HCT116 (cell line): Measurements from ENCODE around the gene DVL2. TPM values are rescaled to one million over a fixed set of nuclear protein-coding genes. Genes with fewer than 3 reads are reported as not detected.

Experiments used
- ATAC-seq: fragments of 200-7000 bp; cut with Tn5 transposase; 2 replicates; pipeline ENCODE4 v1.9.1; 2020; ENCODE audit warnings: mild to moderate bottlenecking, moderate library complexity
- BruUV-seq: library from RNA; stranded (reverse); fragments of 400-500 nt; replicated peaks from 2 replicates; lab custom pipeline; 2021; lab: Mats Ljungman, UMichigan
- CTCF ChIA-PET: fragments of 300-600 bp; sonication (Branson Sonifier 250); formaldehyde crosslinking; loops from one replicate; lab custom pipeline; 2021; ENCODE audit warnings: antibody characterized with exemption; lab: Charles Lee
- POLR2A ChIA-PET: fragments of 300-600, 350-600 bp; sonication (Branson Sonifier 250); formaldehyde crosslinking; loops from one replicate; lab custom pipeline; 2021; ENCODE audit warnings: antibody characterized with exemption; lab: Charles Lee
- RAD21 ChIA-PET, 2 experiments: fragments of 300-600 bp; sonication (Branson Sonifier 250); formaldehyde crosslinking; loops; one replicate each; lab custom pipeline; 2023; ENCODE audit warnings: low total read pairs in 2 of 2; ENCODE audit not compliant: uncharacterized antibody in 2 of 2, unreplicated experiment in 2 of 2, low non-redundant PET in 1 of 2; lab: Charles Lee
- DNase-seq: peaks from one replicate; pipeline ENCODE4 v3.0.0-alpha.2; 2010; ENCODE audit warnings: low read depth, low spot score
- H2AFZ ChIP-seq: fragments of 200-600 bp; shearing (Covaris generic), sonication (generic); 2 replicates; pipeline ENCODE4 v1.6.1; 2017; ENCODE audit warnings: low read depth, mixed run types, mixed read lengths, antibody characterized with exemption, low read length; ENCODE audit not compliant: poor library complexity, severe bottlenecking
- H3K27ac ChIP-seq: 2 replicates; pipeline ENCODE4 v1.5.1; 2012; ENCODE audit warnings: low read depth, low read length
- H3K27me3 ChIP-seq: fragments of 200-600 bp; sonication (generic); 2 replicates; pipeline ENCODE4 v1.6.1; 2016; ENCODE audit warnings: mixed run types, low read length, mixed read lengths; ENCODE audit not compliant: insufficient read depth
- H3K36me3 ChIP-seq, 2 experiments: fragments of 200-500 bp in 1 of 2; fragments of 200-600 bp in 1 of 2; sonication (Bioruptor generic) in 1 of 2; sonication (generic) in 1 of 2; 2 replicates each; pipeline versions ENCODE4 v1.5.1 to v1.6.1; 2014 to 2016; ENCODE audit warnings: low read length in 2 of 2, inconsistent platforms in 1 of 2, mixed read lengths in 1 of 2, mixed run types in 1 of 2; ENCODE audit not compliant: insufficient read depth in 2 of 2, control insufficient read depth in 1 of 2
- H3K4me1 ChIP-seq, 2 experiments: fragments of 200-600 bp in 1 of 2; sonication (generic) in 1 of 2; 2 replicates each; pipeline versions ENCODE4 v1.5.1 to v1.6.1; 2012 to 2017; ENCODE audit warnings: low read length in 2 of 2, inconsistent platforms in 1 of 2, mild to moderate bottlenecking in 1 of 2, mixed read lengths in 1 of 2, mixed run types in 1 of 2, moderate library complexity in 1 of 2; ENCODE audit not compliant: insufficient read depth in 2 of 2, control insufficient read depth in 1 of 2
- H3K4me2 ChIP-seq: fragments of 200-600 bp; sonication (generic); 2 replicates; pipeline ENCODE4 v1.6.1; 2017; ENCODE audit warnings: mixed run types, low read length, mixed read lengths
- H3K4me3 ChIP-seq, 2 experiments: fragments of 200-600 bp in 1 of 2; sonication (generic) in 1 of 2; replicated peaks in 1 of 2; 2 replicates each; pipeline ENCODE4 v1.5.1; 2011 to 2016; ENCODE audit warnings: low read length in 2 of 2, control low read depth in 1 of 2, low read depth in 1 of 2, mild to moderate bottlenecking in 1 of 2, mixed read lengths in 1 of 2, mixed run types in 1 of 2
- H3K79me2 ChIP-seq: fragments of 200-600 bp; sonication (generic); 2 replicates; pipeline ENCODE4 v1.6.1; 2017; ENCODE audit warnings: mild to moderate bottlenecking, mixed run types, low read length, moderate library complexity, mixed read lengths; ENCODE audit not compliant: insufficient read depth
- H3K9ac ChIP-seq: fragments of 200-600 bp; sonication (generic); 2 replicates; pipeline ENCODE4 v1.6.1; 2016; ENCODE audit warnings: low read length, mixed read lengths
- H3K9me2 ChIP-seq: fragments of 200-600 bp; sonication (generic), shearing (Covaris generic); 2 replicates; pipeline ENCODE4 v1.6.1; 2017; ENCODE audit warnings: mixed run types, mild to moderate bottlenecking, moderate library complexity; ENCODE audit not compliant: insufficient read depth
- H3K9me3 ChIP-seq, 2 experiments: fragments of 200-500 bp in 1 of 2; fragments of 200-600 bp in 1 of 2; sonication (Bioruptor generic) in 1 of 2; sonication (generic) in 1 of 2; 2 replicates each; pipeline ENCODE4 v1.6.1; 2014 to 2017; ENCODE audit warnings: low read length in 2 of 2, mixed read lengths in 2 of 2, inconsistent platforms in 1 of 2, low read depth in 1 of 2, mild to moderate bottlenecking in 1 of 2, mixed run types in 1 of 2, moderate library complexity in 1 of 2; ENCODE audit not compliant: control insufficient read depth in 1 of 2, insufficient read depth in 1 of 2
- H4K20me1 ChIP-seq: fragments of 200-600 bp; sonication (generic), shearing (Covaris generic); 2 replicates; pipeline ENCODE4 v1.6.1; 2017; ENCODE audit warnings: mixed run types, mild to moderate bottlenecking, moderate library complexity; ENCODE audit not compliant: insufficient read depth
- ATF3 ChIP-seq: IDR thresholded peaks from 2 replicates; pipeline ENCODE4 v1.6.1; 2012
- CBX3 ChIP-seq: IDR thresholded peaks from 2 replicates; pipeline ENCODE4 v1.6.1; 2012; ENCODE audit warnings: low read depth
- CTCF ChIP-seq, 3 experiments: fragments of 200-600 bp in 1 of 3; sonication (generic) in 1 of 3; IDR thresholded peaks in 2 of 3; conservative IDR thresholded peaks in 1 of 3; 2 replicates each; pipeline ENCODE4 v1.5.1; 2012 to 2017; ENCODE audit warnings: low read depth in 2 of 3, low read length in 2 of 3, antibody characterized with exemption in 1 of 3, borderline replicate concordance in 1 of 3, control low read depth in 1 of 3, mild to moderate bottlenecking in 1 of 3, mixed read lengths in 1 of 3, mixed run types in 1 of 3, moderate library complexity in 1 of 3; ENCODE audit not compliant: insufficient read depth in 1 of 3
- EGR1 ChIP-seq: IDR thresholded peaks from 2 replicates; pipeline ENCODE4 v1.6.1; 2012; ENCODE audit warnings: low read depth
- ELF1 ChIP-seq: IDR thresholded peaks from 2 replicates; pipeline ENCODE4 v1.6.1; 2012; ENCODE audit warnings: low read depth, borderline replicate concordance
- EZH2phosphoT487 ChIP-seq: fragments of 200-600 bp; IDR thresholded peaks from 2 replicates; pipeline ENCODE4 v1.6.1; 2018; ENCODE audit warnings: antibody characterized with exemption, borderline replicate concordance
- FOSL1 ChIP-seq: IDR thresholded peaks from 2 replicates; pipeline ENCODE4 v1.6.1; 2012; ENCODE audit warnings: low read depth
- JUND ChIP-seq: IDR thresholded peaks from 2 replicates; pipeline ENCODE4 v1.6.1; 2012
- MAX ChIP-seq: IDR thresholded peaks from 2 replicates; pipeline ENCODE4 v1.6.1; 2012
- RAD21 ChIP-seq: IDR thresholded peaks from 2 replicates; pipeline ENCODE4 v1.6.1; 2012; ENCODE audit warnings: low read depth, mild to moderate bottlenecking
- REST ChIP-seq: IDR thresholded peaks from 2 replicates; pipeline ENCODE4 v1.6.1; 2012; ENCODE audit warnings: low read depth
- SRF ChIP-seq: IDR thresholded peaks from 2 replicates; pipeline ENCODE4 v1.6.1; 2012; ENCODE audit warnings: low read depth
- YY1 ChIP-seq: IDR thresholded peaks from 2 replicates; pipeline ENCODE4 v1.6.1; 2011; ENCODE audit warnings: low read length, low read depth, moderate library complexity, mild to moderate bottlenecking; ENCODE audit not compliant: insufficient replicate concordance; ENCODE audit errors: extremely low read depth
- ZBTB33 ChIP-seq: IDR thresholded peaks from 2 replicates; pipeline ENCODE4 v1.6.1; 2011; ENCODE audit warnings: mild to moderate bottlenecking, low read length, moderate library complexity; ENCODE audit not compliant: insufficient replicate concordance; ENCODE audit errors: extremely low read depth
- ZNF274 ChIP-seq: fragments of 200-500 bp; sonication (Bioruptor generic); IDR thresholded peaks from 2 replicates; pipeline ENCODE4 v1.6.1; 2014; ENCODE audit warnings: mild to moderate bottlenecking, low read depth, low read length, inconsistent platforms
- intact Hi-C: fragments of 100-400 bp; cut with micrococcal nuclease; formaldehyde crosslinking; loops from 2 replicates; pipeline ENCODE4 v1.10.0; 2022
- total RNA-seq: library from RNA; stranded (reverse); gene quantifications from one replicate; pipeline ENCODE4 v1.2.1, GENCODE V29; 2021; ENCODE audit not compliant: unreplicated experiment

DVL2 gene
- total RNA-seq, 1 experiment from 2014 or later = 69.7 TPM

GRCh38 chr17:7192271-7192937, 41.9 kb downstream of the DVL2 start (continued):
- TF ChIP-seq JUND = no peak
- TF ChIP-seq FOSL1 = no peak
- TF ChIP-seq MAX = no peak
- no peak for TF ChIP-seq ATF3

- no peak for DNase-seq
- H3K27ac ChIP-seq = no peak overlapping the region
- intact Hi-C loops = no loop called here
- TF ChIP-seq REST (no peak; the same call in 1 of the 2 replicates), CBX3 (no peak), ELF1 (no peak), YY1 (peak; percentile 54), FOSL1 (peak; percentile 55; the same call in 1 of the 2 replicates), ZBTB33 (no peak), ZNF274 (no peak), CTCF (IDR thresholded peaks at IDR 0.05 in 2 of 3, conservative IDR thresholded peaks at IDR 0.05 in 1 of 3; ENCODE audit: borderline replicate concordance in 1 of 3, insufficient read depth in 1 of 3, low read depth in 2 of 3, low read length in 2 of 3) (no peak), EGR1 (no peak), EZH2phosphoT487 (no peak), RAD21 (no peak), SRF (no peak)
Observed at GRCh38 chr17:7191571-7192270, 42.6 kb downstream of the DVL2 start.

More at GRCh38 chr17:7191571-7192270, 42.6 kb downstream of the DVL2 start:
- H3K27me3 ChIP-seq = no peaks in the 10 kb centered on the region
- ChIA-PET POLR2A (no interaction called here), CTCF (interaction anchor here (0.6 to 1.1 kb wide), 2 partner anchors 14 to 19 kb away, joined by 3 to 5 read pairs; no protein-coding TSS in a partner anchor), RAD21 (interaction anchor here in 1 of 2 experiments (0.6 kb wide), 1 partner anchor 174 kb away, joined by 7 read pairs; no protein-coding TSS in a partner anchor)
- H3K9me2 ChIP-seq = no peaks in the 10 kb centered on the region
- H2AFZ ChIP-seq = no peak overlapping the region
- no peaks in the 10 kb centered on the region; a peak in 1 of 4 replicates for H3K4me1 ChIP-seq
- no peak overlapping the region for H3K4me2 ChIP-seq
- no peaks in the 10 kb centered on the region for H4K20me1 ChIP-seq
- no peaks in the 10 kb centered on the region for H3K79me2 ChIP-seq
- no peaks in the 10 kb centered on the region for H3K9me3 ChIP-seq
- no peak overlapping the region for H3K9ac ChIP-seq
- no TSS peak for BruUV-seq
- H3K4me3 ChIP-seq = no peak overlapping the region
- ATAC-seq = peak; percentile 94
- no peaks in the 10 kb centered on the region for H3K36me3 ChIP-seq
